HepG2 (cell line): ENCODE measurements around the gene DYNC2LI1. TPM values are rescaled to one million over a fixed set of nuclear protein-coding genes. Genes with fewer than 3 reads are reported as not detected.
A peak's percentile ranks its signal among the peaks of the same experiment; 100 is the strongest.

Experiments used
- CERS6 ChIP-seq: sonication (generic); formaldehyde crosslinking; IDR thresholded peaks from 2 replicates; pipeline ENCODE4 v1.5.0; 2020; ENCODE audit warnings: missing genetic modification reagents
- GATA4 ChIP-seq: sonication (generic); IDR thresholded peaks from 2 replicates; pipeline ENCODE4 v1.6.1; 2016; ENCODE audit warnings: antibody characterized with exemption, low read depth, borderline replicate concordance
- HOXA9 ChIP-seq: sonication (generic); formaldehyde crosslinking; IDR thresholded peaks from 2 replicates; pipeline ENCODE4 v1.8.1; 2022; ENCODE audit warnings: missing genetic modification reagents, mild to moderate bottlenecking, moderate library complexity, borderline replicate concordance
- KDM4B ChIP-seq: sonication (generic); formaldehyde crosslinking; IDR thresholded peaks from 2 replicates; pipeline ENCODE4 v1.4.0; 2020; ENCODE audit warnings: missing genetic modification reagents
- KLF9 ChIP-seq: IDR thresholded peaks from 2 replicates; pipeline ENCODE4 v1.6.1; 2016; ENCODE audit warnings: low read depth
- PCBP2 ChIP-seq: fragments of 200-400 bp; formaldehyde crosslinking; optimal IDR thresholded peaks from 2 replicates; pipeline ENCODE3; 2018; ENCODE audit warnings: low read length, low read depth; ENCODE audit not compliant: poor library complexity, severe bottlenecking
- PTBP1 ChIP-seq: fragments of 200-400 bp; formaldehyde crosslinking; IDR thresholded peaks from 2 replicates; pipeline ENCODE4 v1.6.1; 2018; ENCODE audit warnings: low read length, low read depth; ENCODE audit not compliant: poor library complexity, severe bottlenecking
- SCMH1 ChIP-seq: sonication (generic); formaldehyde crosslinking; IDR thresholded peaks from 2 replicates; pipeline ENCODE4 v1.9.0; 2021; ENCODE audit warnings: missing genetic modification reagents, mild to moderate bottlenecking, borderline replicate concordance
- SRSF9 ChIP-seq: fragments of 200-400 bp; formaldehyde crosslinking; IDR thresholded peaks from 2 replicates; pipeline ENCODE4 v1.6.1; 2018; ENCODE audit warnings: borderline replicate concordance, mild to moderate bottlenecking, low read depth, low read length; ENCODE audit not compliant: insufficient read depth, poor library complexity, severe bottlenecking
- ZKSCAN1 ChIP-seq: fragments of 150-350 bp; IDR thresholded peaks from 2 replicates; pipeline ENCODE4 v1.6.1; 2014; ENCODE audit warnings: low read length
- ZNF713 ChIP-seq: sonication (generic); formaldehyde crosslinking; IDR thresholded peaks from 2 replicates; pipeline ENCODE4 v1.4.0; 2020; ENCODE audit warnings: mild to moderate bottlenecking, missing genetic modification reagents
- ZNF816 ChIP-seq: sonication (generic); formaldehyde crosslinking; IDR thresholded peaks from 2 replicates; pipeline ENCODE4 v1.8.0; 2022; ENCODE audit warnings: missing genetic modification reagents, mild to moderate bottlenecking, borderline replicate concordance
- polyA plus RNA-seq, 8 experiments: library from polyadenylated mRNA; depleted of rRNA in 3 of 8; stranded (reverse) in 7 of 8; unstranded in 1 of 8; fragments of >200 nt; fragmentation: Illumina TruSeq in 4 of 8; extraction: Trizol in 4 of 8; gene quantifications; 2 replicates each; pipeline versions ENCODE4 v1.2.1 to v1.2.3, GENCODE V29; 2011 to 2016; ENCODE audit warnings: low read depth in 4 of 8, missing spikeins in 1 of 8, mixed read lengths in 1 of 8; ENCODE audit not compliant: insufficient read depth in 1 of 8
- total RNA-seq, 5 experiments: library from RNA; depleted of rRNA; stranded (reverse); fragments of >200 nt; fragmentation: Illumina TruSeq; extraction: Trizol; gene quantifications; 2 replicates each; pipeline ENCODE4 v1.2.3, GENCODE V29; 2016; ENCODE audit warnings: low read depth in 1 of 5
- TF ChIP-seq, protein P1 (sequence below): sonication (generic); formaldehyde crosslinking; IDR thresholded peaks from 2 replicates; pipeline ENCODE4 v1.4.0; 2020; ENCODE audit warnings: missing genetic modification reagents
- TF ChIP-seq, protein P2 (sequence below): sonication (generic); formaldehyde crosslinking; IDR thresholded peaks from 2 replicates; pipeline ENCODE4 v1.5.0; 2020; ENCODE audit warnings: missing genetic modification reagents
- TF ChIP-seq, protein P3 (sequence below): sonication (generic); formaldehyde crosslinking; IDR thresholded peaks from 2 replicates; pipeline ENCODE4 v1.4.0; 2020; ENCODE audit warnings: missing genetic modification reagents
- TF ChIP-seq, protein P4 (sequence below): sonication (generic); formaldehyde crosslinking; conservative IDR thresholded peaks from 2 replicates; pipeline ENCODE4 v1.5.0; 2020; ENCODE audit warnings: missing genetic modification reagents
- TF ChIP-seq, protein P5 (sequence below): sonication (generic); formaldehyde crosslinking; conservative IDR thresholded peaks from 2 replicates; pipeline ENCODE4 v1.4.0; 2020; ENCODE audit warnings: missing genetic modification reagents

Gene DYNC2LI1
- total and polyA plus RNA-seq, 2 of the 13 experiments (the other 11 are each of a cell fraction or from before 2014, with no cell fraction given) = 16.9 to 23.2 TPM

GRCh38 chr2:43838560-43839267, 64.9 kb downstream of the DYNC2LI1 start, which contains the start of the genes ABCG5 and ABCG8 (continued):
- TF ChIP-seq, protein P1, sequence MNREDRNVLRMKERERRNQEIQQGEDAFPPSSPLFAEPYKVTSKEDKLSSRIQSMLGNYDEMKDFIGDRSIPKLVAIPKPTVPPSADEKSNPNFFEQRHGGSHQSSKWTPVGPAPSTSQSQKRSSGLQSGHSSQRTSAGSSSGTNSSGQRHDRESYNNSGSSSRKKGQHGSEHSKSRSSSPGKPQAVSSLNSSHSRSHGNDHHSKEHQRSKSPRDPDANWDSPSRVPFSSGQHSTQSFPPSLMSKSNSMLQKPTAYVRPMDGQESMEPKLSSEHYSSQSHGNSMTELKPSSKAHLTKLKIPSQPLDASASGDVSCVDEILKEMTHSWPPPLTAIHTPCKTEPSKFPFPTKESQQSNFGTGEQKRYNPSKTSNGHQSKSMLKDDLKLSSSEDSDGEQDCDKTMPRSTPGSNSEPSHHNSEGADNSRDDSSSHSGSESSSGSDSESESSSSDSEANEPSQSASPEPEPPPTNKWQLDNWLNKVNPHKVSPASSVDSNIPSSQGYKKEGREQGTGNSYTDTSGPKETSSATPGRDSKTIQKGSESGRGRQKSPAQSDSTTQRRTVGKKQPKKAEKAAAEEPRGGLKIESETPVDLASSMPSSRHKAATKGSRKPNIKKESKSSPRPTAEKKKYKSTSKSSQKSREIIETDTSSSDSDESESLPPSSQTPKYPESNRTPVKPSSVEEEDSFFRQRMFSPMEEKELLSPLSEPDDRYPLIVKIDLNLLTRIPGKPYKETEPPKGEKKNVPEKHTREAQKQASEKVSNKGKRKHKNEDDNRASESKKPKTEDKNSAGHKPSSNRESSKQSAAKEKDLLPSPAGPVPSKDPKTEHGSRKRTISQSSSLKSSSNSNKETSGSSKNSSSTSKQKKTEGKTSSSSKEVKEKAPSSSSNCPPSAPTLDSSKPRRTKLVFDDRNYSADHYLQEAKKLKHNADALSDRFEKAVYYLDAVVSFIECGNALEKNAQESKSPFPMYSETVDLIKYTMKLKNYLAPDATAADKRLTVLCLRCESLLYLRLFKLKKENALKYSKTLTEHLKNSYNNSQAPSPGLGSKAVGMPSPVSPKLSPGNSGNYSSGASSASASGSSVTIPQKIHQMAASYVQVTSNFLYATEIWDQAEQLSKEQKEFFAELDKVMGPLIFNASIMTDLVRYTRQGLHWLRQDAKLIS (CRISPR knock-in tag) = peak; percentile 73
- TF ChIP-seq, protein P2, sequence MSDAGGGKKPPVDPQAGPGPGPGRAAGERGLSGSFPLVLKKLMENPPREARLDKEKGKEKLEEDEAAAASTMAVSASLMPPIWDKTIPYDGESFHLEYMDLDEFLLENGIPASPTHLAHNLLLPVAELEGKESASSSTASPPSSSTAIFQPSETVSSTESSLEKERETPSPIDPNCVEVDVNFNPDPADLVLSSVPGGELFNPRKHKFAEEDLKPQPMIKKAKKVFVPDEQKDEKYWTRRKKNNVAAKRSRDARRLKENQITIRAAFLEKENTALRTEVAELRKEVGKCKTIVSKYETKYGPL (CRISPR knock-in tag) = peak; percentile 59; the same call in 1 of the 2 replicates
- TF ChIP-seq, protein P3, sequence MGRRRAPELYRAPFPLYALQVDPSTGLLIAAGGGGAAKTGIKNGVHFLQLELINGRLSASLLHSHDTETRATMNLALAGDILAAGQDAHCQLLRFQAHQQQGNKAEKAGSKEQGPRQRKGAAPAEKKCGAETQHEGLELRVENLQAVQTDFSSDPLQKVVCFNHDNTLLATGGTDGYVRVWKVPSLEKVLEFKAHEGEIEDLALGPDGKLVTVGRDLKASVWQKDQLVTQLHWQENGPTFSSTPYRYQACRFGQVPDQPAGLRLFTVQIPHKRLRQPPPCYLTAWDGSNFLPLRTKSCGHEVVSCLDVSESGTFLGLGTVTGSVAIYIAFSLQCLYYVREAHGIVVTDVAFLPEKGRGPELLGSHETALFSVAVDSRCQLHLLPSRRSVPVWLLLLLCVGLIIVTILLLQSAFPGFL (CRISPR knock-in tag) = no peak
- TF ChIP-seq ZNF713 (CRISPR knock-in tag) (no peak), PCBP2 (no peak), HOXA9 (CRISPR knock-in tag) (no peak), GATA4 (peak; percentile 67), KDM4B (CRISPR knock-in tag) (0 out of 2 replicates have a peak, but pooled peaks have one; percentile 53), SRSF9 (no peak), SCMH1 (no peak), PTBP1 (peak; percentile 16), ZNF816 (CRISPR knock-in tag) (no peak), ZKSCAN1 (no peak), CERS6 (CRISPR knock-in tag) (no peak), KLF9 (CRISPR knock-in tag) (no peak)
- TF ChIP-seq, protein P4, sequence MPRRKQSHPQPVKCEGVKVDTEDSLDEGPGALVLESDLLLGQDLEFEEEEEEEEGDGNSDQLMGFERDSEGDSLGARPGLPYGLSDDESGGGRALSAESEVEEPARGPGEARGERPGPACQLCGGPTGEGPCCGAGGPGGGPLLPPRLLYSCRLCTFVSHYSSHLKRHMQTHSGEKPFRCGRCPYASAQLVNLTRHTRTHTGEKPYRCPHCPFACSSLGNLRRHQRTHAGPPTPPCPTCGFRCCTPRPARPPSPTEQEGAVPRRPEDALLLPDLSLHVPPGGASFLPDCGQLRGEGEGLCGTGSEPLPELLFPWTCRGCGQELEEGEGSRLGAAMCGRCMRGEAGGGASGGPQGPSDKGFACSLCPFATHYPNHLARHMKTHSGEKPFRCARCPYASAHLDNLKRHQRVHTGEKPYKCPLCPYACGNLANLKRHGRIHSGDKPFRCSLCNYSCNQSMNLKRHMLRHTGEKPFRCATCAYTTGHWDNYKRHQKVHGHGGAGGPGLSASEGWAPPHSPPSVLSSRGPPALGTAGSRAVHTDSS = no peak
- TF ChIP-seq, protein P5, sequence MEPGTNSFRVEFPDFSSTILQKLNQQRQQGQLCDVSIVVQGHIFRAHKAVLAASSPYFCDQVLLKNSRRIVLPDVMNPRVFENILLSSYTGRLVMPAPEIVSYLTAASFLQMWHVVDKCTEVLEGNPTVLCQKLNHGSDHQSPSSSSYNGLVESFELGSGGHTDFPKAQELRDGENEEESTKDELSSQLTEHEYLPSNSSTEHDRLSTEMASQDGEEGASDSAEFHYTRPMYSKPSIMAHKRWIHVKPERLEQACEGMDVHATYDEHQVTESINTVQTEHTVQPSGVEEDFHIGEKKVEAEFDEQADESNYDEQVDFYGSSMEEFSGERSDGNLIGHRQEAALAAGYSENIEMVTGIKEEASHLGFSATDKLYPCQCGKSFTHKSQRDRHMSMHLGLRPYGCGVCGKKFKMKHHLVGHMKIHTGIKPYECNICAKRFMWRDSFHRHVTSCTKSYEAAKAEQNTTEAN = peak; percentile 74; the same call in 1 of the 2 replicates
